Breast epithelium (tissue), 3 donors: ENCODE results near the gene NCKAP5L.

Experiments
- POLR2A ChIP-seq: fragments of 450-650 bp; IDR thresholded peaks from one replicate; pipeline ENCODE4 v1.6.1; 2016; ENCODE audit warnings: antibody characterized with exemption, mild to moderate bottlenecking, moderate library complexity
- TF ChIP-seq, protein P1 (sequence below), 3 donors: fragments of 450-650 bp; IDR thresholded peaks; one replicate each; pipeline ENCODE4 v1.5.1; 2016 to 2017; ENCODE audit warnings: antibody characterized with exemption in 3 of 3, mild to moderate bottlenecking in 3 of 3, moderate library complexity in 3 of 3

DNA sequence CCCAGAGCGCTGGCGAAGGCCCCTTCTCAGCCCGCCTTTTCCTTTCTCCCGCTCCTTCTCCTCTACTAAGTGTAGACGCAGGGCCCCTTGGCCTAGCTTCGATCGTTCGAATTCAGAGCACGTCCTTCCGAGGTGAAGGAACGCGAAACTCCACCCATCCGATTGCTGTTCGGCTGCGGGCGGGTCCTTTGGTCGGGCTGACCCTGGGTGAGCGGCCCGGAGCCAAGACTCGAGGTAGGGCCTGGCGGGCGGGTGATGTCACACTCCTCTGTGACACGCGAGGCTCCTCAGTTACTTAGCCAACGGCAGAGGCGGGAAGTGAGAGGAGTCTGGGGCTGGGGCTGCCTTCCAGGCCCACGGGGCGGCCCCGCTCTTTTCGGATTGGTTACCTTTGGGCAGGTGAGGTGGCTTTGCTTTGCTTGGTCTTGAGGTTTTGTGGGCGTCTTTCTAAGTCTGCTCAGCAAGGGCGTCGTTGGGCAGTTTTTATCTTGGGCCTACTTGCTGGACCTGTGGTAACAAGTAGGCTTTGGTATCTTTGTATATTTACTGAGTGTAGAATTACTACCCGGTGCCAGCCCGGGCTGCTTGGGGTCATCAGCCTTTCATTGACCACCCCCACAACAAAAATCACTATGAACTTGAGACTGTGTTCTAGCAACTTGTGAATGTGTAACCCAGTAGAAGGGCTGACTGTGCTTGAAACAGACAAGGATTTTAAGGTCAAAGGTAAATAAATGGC is 86.2 kb downstream of the NCKAP5L start:
- TF ChIP-seq, protein P1, sequence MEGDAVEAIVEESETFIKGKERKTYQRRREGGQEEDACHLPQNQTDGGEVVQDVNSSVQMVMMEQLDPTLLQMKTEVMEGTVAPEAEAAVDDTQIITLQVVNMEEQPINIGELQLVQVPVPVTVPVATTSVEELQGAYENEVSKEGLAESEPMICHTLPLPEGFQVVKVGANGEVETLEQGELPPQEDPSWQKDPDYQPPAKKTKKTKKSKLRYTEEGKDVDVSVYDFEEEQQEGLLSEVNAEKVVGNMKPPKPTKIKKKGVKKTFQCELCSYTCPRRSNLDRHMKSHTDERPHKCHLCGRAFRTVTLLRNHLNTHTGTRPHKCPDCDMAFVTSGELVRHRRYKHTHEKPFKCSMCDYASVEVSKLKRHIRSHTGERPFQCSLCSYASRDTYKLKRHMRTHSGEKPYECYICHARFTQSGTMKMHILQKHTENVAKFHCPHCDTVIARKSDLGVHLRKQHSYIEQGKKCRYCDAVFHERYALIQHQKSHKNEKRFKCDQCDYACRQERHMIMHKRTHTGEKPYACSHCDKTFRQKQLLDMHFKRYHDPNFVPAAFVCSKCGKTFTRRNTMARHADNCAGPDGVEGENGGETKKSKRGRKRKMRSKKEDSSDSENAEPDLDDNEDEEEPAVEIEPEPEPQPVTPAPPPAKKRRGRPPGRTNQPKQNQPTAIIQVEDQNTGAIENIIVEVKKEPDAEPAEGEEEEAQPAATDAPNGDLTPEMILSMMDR (IDR thresholded peaks at IDR 0.05) = no peak
- TF ChIP-seq POLR2A = no peak
